Dedifferentiated amniotic fluid mesenchymal stem cell (primary cell): Measurements from ENCODE around the gene RAB7B.

Experiments used
- DNase-seq: peaks from one replicate; pipeline ENCODE4 v3.0.0-alpha.2; 2016; ENCODE audit errors: extremely low spot score

RAB7B gene

GRCh38 chr1:205927247-205927646 lies 75.9 kb downstream of the RAB7B start:
- no peak for DNase-seq
